Esophagus (tissue), 2 donors: Measurements from ENCODE around the gene NMS. TPM values are rescaled to one million over a fixed set of nuclear protein-coding genes. Genes with fewer than 3 reads are reported as not detected.

Experiments
- H3K27ac ChIP-seq, 2 donors: one replicate each; pipeline ENCODE4 v1.5.1; 2013; ENCODE audit warnings: low read depth in 2 of 2, mild to moderate bottlenecking in 2 of 2, inconsistent platforms in 1 of 2, low read length in 1 of 2, moderate library complexity in 1 of 2
- H3K27me3 ChIP-seq, 2 donors: one replicate each; pipeline ENCODE4 v1.6.1; 2013; ENCODE audit warnings: low read length in 2 of 2, control low read depth in 1 of 2, mild to moderate bottlenecking in 1 of 2; ENCODE audit not compliant: insufficient read depth in 2 of 2, control insufficient read depth in 1 of 2
- H3K36me3 ChIP-seq, 2 donors: one replicate each; pipeline ENCODE4 v1.6.1; 2013; ENCODE audit warnings: low read length in 1 of 2; ENCODE audit not compliant: control insufficient read depth in 2 of 2, insufficient read depth in 2 of 2
- H3K4me1 ChIP-seq, 2 donors: one replicate each; pipeline ENCODE4 v1.6.1; 2013; ENCODE audit warnings: low read length in 1 of 2; ENCODE audit not compliant: control insufficient read depth in 2 of 2, insufficient read depth in 2 of 2
- H3K4me3 ChIP-seq, 2 donors: one replicate each; pipeline ENCODE4 v1.5.1; 2013; ENCODE audit warnings: low read length in 2 of 2, mild to moderate bottlenecking in 2 of 2, low read depth in 1 of 2, moderate library complexity in 1 of 2
- H3K9me3 ChIP-seq, 2 donors: one replicate each; pipeline ENCODE4 v1.6.1; 2013; ENCODE audit warnings: mild to moderate bottlenecking in 2 of 2, low read depth in 1 of 2, low read length in 1 of 2, moderate library complexity in 1 of 2; ENCODE audit not compliant: control insufficient read depth in 2 of 2, insufficient read depth in 1 of 2
- WGBS, 2 donors: extraction: QIAGEN DNeasy Blood & Tissue Kit; methylation state at CpG; one replicate each; pipeline ENCODE4 v1.1.7; 2013; 5-methylcytosine and 5-hydroxymethylcytosine counted together
- polyA plus RNA-seq, 2 donors: library from polyadenylated mRNA; stranded (reverse); fragments of 200-250 nt; gene quantifications; one replicate each; pipeline ENCODE4 v1.2.3, GENCODE V29; 2013
- donor health status: healthy with polysubstance abuse.
- donor health status: Bipolar disorder and iron deficiency.

The NMS gene
- polyA plus RNA-seq, 2 donors, result not detected

- Histone ChIP-seq H3K36me3 (no peaks in the 10 kb centered on the region), H3K27me3 (no peaks in the 10 kb centered on the region), H3K27ac (no peak overlapping the region), H3K4me1 (no peaks in the 10 kb centered on the region), H3K4me3 (no peak overlapping the region), H3K9me3 (no peaks in the 10 kb centered on the region)
- 57 to 68% methylated on average over 4 of the region's 4 CpGs for WGBS, 2 donors
These were observed 12.5 kb downstream of the NMS start for GRCh38 chr2:100482741-100483140.

- WGBS, 2 donors, result 60 to 65% methylated on average over 5 of the region's 5 CpGs
- Histone ChIP-seq H3K4me3 (no peak overlapping the region), H3K36me3 (no peaks in the 10 kb centered on the region), H3K4me1 (no peaks in the 10 kb centered on the region), H3K9me3 (no peaks in the 10 kb centered on the region), H3K27me3 (no peaks in the 10 kb centered on the region), H3K27ac (no peak overlapping the region)
These were observed 13.6 kb downstream of the NMS start for GRCh38 chr2:100483895-100484294.

GRCh38 chr2:100484390-100484789 is 14.1 kb downstream of the NMS start:
- Histone ChIP-seq H3K27me3 (no peaks in the 10 kb centered on the region), H3K27ac (no peak overlapping the region), H3K36me3 (no peaks in the 10 kb centered on the region), H3K4me3 (no peak overlapping the region), H3K9me3 (no peaks in the 10 kb centered on the region), H3K4me1 (no peaks in the 10 kb centered on the region)
- 73% methylated on average over 5 of the region's 5 CpGs for WGBS, 2 donors

GRCh38 chr2:100485396-100485795 is 15.1 kb downstream of the NMS start:
- 88 to 92% methylated on average over 2 of the region's 2 CpGs for WGBS, 2 donors
- H3K27ac ChIP-seq, result no peak overlapping the region

GRCh38 chr2:100494712-100495111 is 24.4 kb downstream of the NMS start:
- Histone ChIP-seq H3K4me3 (no peak overlapping the region), H3K9me3 (peaks cover 0 to 2% of the 10 kb centered on the region in 2 donors), H3K27ac (no peak overlapping the region), H3K27me3 (no peaks in the 10 kb centered on the region), H3K36me3 (no peaks in the 10 kb centered on the region), H3K4me1 (no peaks in the 10 kb centered on the region)
- WGBS, 2 donors, result 72 to 79% methylated on average over 6 of the region's 6 CpGs

More at GRCh38 chr2:100485396-100485795, 15.1 kb downstream of the NMS start:
- no peaks in the 10 kb centered on the region for H3K36me3 ChIP-seq
- H3K4me1 ChIP-seq, result no peaks in the 10 kb centered on the region
- H3K27me3 ChIP-seq, result no peaks in the 10 kb centered on the region
- H3K4me3 ChIP-seq, result no peak overlapping the region
- H3K9me3 ChIP-seq, result no peaks in the 10 kb centered on the region

- Histone ChIP-seq H3K36me3 (no peaks in the 10 kb centered on the region), H3K9me3 (peaks cover 0 to 2% of the 10 kb centered on the region in 2 donors), H3K27me3 (no peaks in the 10 kb centered on the region), H3K4me3 (no peak overlapping the region), H3K27ac (no peak overlapping the region), H3K4me1 (no peaks in the 10 kb centered on the region)
- WGBS, 2 donors, result 71 to 73% methylated on average over 2 of the region's 2 CpGs
These were observed 32.5 kb downstream of the NMS start for GRCh38 chr2:100502782-100503181.

GRCh38 chr2:100504542-100504941 is 34.3 kb downstream of the NMS start:
- Histone ChIP-seq H3K27me3 (no peaks in the 10 kb centered on the region), H3K36me3 (no peaks in the 10 kb centered on the region), H3K4me3 (no peak overlapping the region), H3K4me1 (no peaks in the 10 kb centered on the region), H3K27ac (no peak overlapping the region), H3K9me3 (peaks cover 0 to under 1% of the 10 kb centered on the region in 2 donors)

- WGBS, 2 donors, result 88% methylated on average over 7 of the region's 7 CpGs
- H3K9me3 ChIP-seq, result no peaks in the 10 kb centered on the region
- no peaks in the 10 kb centered on the region for H3K27me3 ChIP-seq
- no peaks in the 10 kb centered on the region for H3K4me1 ChIP-seq
- no peak overlapping the region for H3K27ac ChIP-seq
- H3K36me3 ChIP-seq, result no peaks in the 10 kb centered on the region
- no peak overlapping the region for H3K4me3 ChIP-seq
These were observed 38.8 kb downstream of the NMS start for GRCh38 chr2:100509066-100509465.

GRCh38 chr2:100513650-100514049 is 43.4 kb downstream of the NMS start:
- no peak overlapping the region for H3K4me3 ChIP-seq
- H3K9me3 ChIP-seq, result no peaks in the 10 kb centered on the region
- H3K27me3 ChIP-seq, result no peaks in the 10 kb centered on the region
- no peaks in the 10 kb centered on the region for H3K36me3 ChIP-seq
- WGBS, 2 donors, result 42 to 46% methylated on average over 4 of the region's 4 CpGs
- H3K4me1 ChIP-seq, result no peaks in the 10 kb centered on the region
- no peak overlapping the region for H3K27ac ChIP-seq

GRCh38 chr2:100517556-100517955 is 47.3 kb downstream of the NMS start:
- Histone ChIP-seq H3K4me1 (no peaks in the 10 kb centered on the region), H3K36me3 (no peaks in the 10 kb centered on the region), H3K27me3 (no peaks in the 10 kb centered on the region), H3K4me3 (no peak overlapping the region), H3K27ac (no peak overlapping the region), H3K9me3 (no peaks in the 10 kb centered on the region)
- 64 to 70% methylated on average over 1 of the region's 1 CpG for WGBS, 2 donors
